GM18858 (cell line): Measurements from ENCODE around the gene MDN1.

Experiments used
- ATAC-seq: cut with Tn5 transposase; IDR thresholded peaks from one replicate; pipeline ENCODE4 v1.9.1; 2021; ENCODE audit not compliant: unreplicated experiment

The MDN1 gene

GRCh38 chr6:89610149-89610642, 209.4 kb downstream of the MDN1 start:
- no peak for ATAC-seq

- ATAC-seq = no peak
Measured at GRCh38 chr6:89605861-89606260, 213.7 kb downstream of the MDN1 start.

- ATAC-seq = no peak
Measured at GRCh38 chr6:89604653-89605052, 214.9 kb downstream of the MDN1 start.

- ATAC-seq = no peak
Measured at GRCh38 chr6:89602166-89602565, 217.4 kb downstream of the MDN1 start.

GRCh38 chr6:89599727-89600126, 219.9 kb downstream of the MDN1 start:
- ATAC-seq = no peak

GRCh38 chr6:89597988-89598387, 221.6 kb downstream of the MDN1 start:
- no peak for ATAC-seq

GRCh38 chr6:89597372-89597771, 222.2 kb downstream of the MDN1 start:
- ATAC-seq = no peak

GRCh38 chr6:89596484-89596883, 223.1 kb downstream of the MDN1 start:
- no peak for ATAC-seq

GRCh38 chr6:89596056-89596455, 223.5 kb downstream of the MDN1 start:
- peak; percentile 90 for ATAC-seq
